Right ventricle myocardium inferior (tissue), 1 donor: Measurements from ENCODE around the gene MROH9. TPM values are rescaled to one million over a fixed set of nuclear protein-coding genes. Genes with fewer than 3 reads are reported as not detected.

Source experiments
- microRNA-seq: library from miRNA; unstranded; fragments of <30 nt; microRNA quantifications from one replicate; pipeline ENCODE4 v1.2.0, GENCODE V29; 2020
- total RNA-seq: library from RNA; stranded (reverse); fragmentation: NEBNext Ultra II Directional; extraction: Animal tissue kit (Norgen Biotek cat#: 25700); gene quantifications from one replicate; pipeline ENCODE4 v1.2.1, GENCODE V29; 2021
- donor health status: DM: no; HTN: yes; CAD: no; lungs with severe emphysema.

The MROH9 gene
- total RNA-seq, 1 donor from 2014 or later: not detected

Small RNA genes within 50 kb of the gene (microRNA-seq; reads per million reads assigned to microRNA genes)
- gene MIR1295A (not detected), gene MIR1295B (not detected)

Other genes with a start within 250 kb of the MROH9 start
- 1.3 TPM for gene FMO3, start 155.4 kb downstream of the MROH9 start, total RNA-seq
- gene FMO2, start 249.8 kb downstream of the MROH9 start, total RNA-seq: 59.4 TPM